Epidermal melanocyte (primary cell): ENCODE measurements around the gene FBXO42.
"Not testable (repeated sequence)": the region's sequence is repeated elsewhere in the genome, so short reads cannot be mapped to it uniquely, and the experiment has no call there.

Experiments used
- DNase-seq: peaks from one replicate; pipeline ENCODE4 v3.0.0; 2011; ENCODE audit warnings: low spot score; ENCODE audit not compliant: insufficient read length

Gene FBXO42

GRCh38 chr1:16222716-16223115, 129.6 kb downstream of the FBXO42 start:
- DNase-seq = not testable (repeated sequence)

GRCh38 chr1:16221499-16221898, 130.8 kb downstream of the FBXO42 start:
- DNase-seq = no peak

GRCh38 chr1:16219968-16220500, 132.2 kb downstream of the FBXO42 start:
- DNase-seq = no peak

- DNase-seq = no peak
Measured at GRCh38 chr1:16218674-16219071, 133.6 kb downstream of the FBXO42 start.

- no peak for DNase-seq
Measured at GRCh38 chr1:16218014-16218673, 134.1 kb downstream of the FBXO42 start.

- peak; percentile 78 for DNase-seq
Measured at GRCh38 chr1:16217061-16217785, 135.1 kb downstream of the FBXO42 start.

GRCh38 chr1:16215882-16216753, 136.2 kb downstream of the FBXO42 start:
- DNase-seq = no peak

GRCh38 chr1:16215240-16215639, 137.0 kb downstream of the FBXO42 start:
- not testable (repeated sequence) for DNase-seq

- not testable (repeated sequence) for DNase-seq
Measured at GRCh38 chr1:16213544-16213943, 138.7 kb downstream of the FBXO42 start.

GRCh38 chr1:16213013-16213412, 139.3 kb downstream of the FBXO42 start:
- no peak for DNase-seq

GRCh38 chr1:16212251-16212961, 139.9 kb downstream of the FBXO42 start, which contains the start of gene ARHGEF19:
Gene ARHGEF19, minus strand, starts transcription at chr1:16212652. Its CDS starts 3,598 bp downstream, at chr1:16209054.
- DNase-seq = no peak

- DNase-seq = no peak
Measured at GRCh38 chr1:16211824-16212223, 140.5 kb downstream of the FBXO42 start.

GRCh38 chr1:16210581-16210980, 141.7 kb downstream of the FBXO42 start:
- no peak for DNase-seq

GRCh38 chr1:16209847-16210407, 142.4 kb downstream of the FBXO42 start:
- DNase-seq = no peak

- DNase-seq = no peak
Measured at GRCh38 chr1:16209132-16209846, 143.0 kb downstream of the FBXO42 start.

GRCh38 chr1:16208270-16208987, 143.9 kb downstream of the FBXO42 start:
- DNase-seq = no peak

- no peak for DNase-seq
Measured at GRCh38 chr1:16207318-16208269, 144.7 kb downstream of the FBXO42 start.
